Nephron (organoid): ENCODE data around the gene MMP14.
"Not testable (repeated sequence)": the region's sequence is repeated elsewhere in the genome, so short reads cannot be mapped to it uniquely, and the experiment has no call there.

ENCODE experiments used
- H3K27ac Mint-ChIP-seq, 3 experiments: 2 replicates each; pipeline ENCODE4 v1.8.0; 2020; ENCODE audit warnings: mixed read lengths in 3 of 3, mild to moderate bottlenecking in 2 of 3, moderate library complexity in 1 of 3
- H3K27me3 Mint-ChIP-seq: 2 replicates; pipeline ENCODE4 v1.8.0; 2021; ENCODE audit warnings: low read depth, mild to moderate bottlenecking, moderate library complexity, mixed read lengths
- H3K36me3 Mint-ChIP-seq: 2 replicates; pipeline ENCODE4 v1.8.0; 2020; ENCODE audit warnings: low read depth, mixed read lengths
- H3K4me1 Mint-ChIP-seq: 2 replicates; pipeline ENCODE4 v1.8.0; 2020; ENCODE audit warnings: mixed read lengths
- H3K4me3 Mint-ChIP-seq, 3 experiments: 2 replicates each; pipeline ENCODE4 v1.8.0; 2020; ENCODE audit warnings: mild to moderate bottlenecking in 3 of 3, mixed read lengths in 3 of 3, moderate library complexity in 2 of 3
- H3K9me3 Mint-ChIP-seq: 2 replicates; pipeline ENCODE4 v1.8.0; 2020; ENCODE audit warnings: mixed read lengths
- CTCF ChIP-seq, 3 experiments: fragments of 200-600 bp; sonication (generic); IDR thresholded peaks; one replicate each; pipeline ENCODE4 v1.5.0; 2021; ENCODE audit warnings: antibody characterized with exemption in 3 of 3; ENCODE audit not compliant: unreplicated experiment in 3 of 3

MMP14 gene

DNA sequence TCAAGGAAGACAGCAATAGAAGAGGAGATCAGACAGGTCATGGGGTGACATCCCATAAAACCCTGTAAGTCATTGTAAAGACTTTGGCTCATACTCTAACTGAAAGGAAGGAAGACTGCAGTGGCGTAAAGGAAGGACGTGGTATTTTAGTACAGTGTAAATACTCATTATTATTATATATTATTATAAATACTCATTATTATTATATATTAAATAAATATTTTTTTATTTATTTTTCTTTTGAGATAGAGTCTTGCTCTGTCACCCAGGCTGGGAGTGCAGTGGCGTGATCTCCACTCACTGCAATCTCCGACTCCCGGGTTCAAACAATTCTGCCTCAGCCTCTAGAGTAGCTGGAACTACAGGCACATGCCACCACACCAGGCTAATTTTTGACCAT lies 20.0 kb downstream of the MMP14 start:
- H3K4me1 Mint-ChIP-seq, result peaks cover 8% of the 10 kb centered on the region
- no peak overlapping the region for H3K4me3 Mint-ChIP-seq
- H3K36me3 Mint-ChIP-seq, result no peaks in the 10 kb centered on the region
- H3K9me3 Mint-ChIP-seq, result peaks cover 3% of the 10 kb centered on the region
- no peak for TF ChIP-seq CTCF (IDR thresholded peaks at IDR 0.05; ENCODE audit: unreplicated experiment in 3 of 3)
- no peak overlapping the region for H3K27ac Mint-ChIP-seq
- no peaks in the 10 kb centered on the region for H3K27me3 Mint-ChIP-seq

GRCh38 chr14:22860377-22860776 lies 24.0 kb downstream of the MMP14 start:
- not testable (repeated sequence) for H3K27ac Mint-ChIP-seq, H3K27me3 Mint-ChIP-seq, H3K9me3 Mint-ChIP-seq, H3K4me1 Mint-ChIP-seq, H3K4me3 Mint-ChIP-seq, H3K36me3 Mint-ChIP-seq

DNA sequence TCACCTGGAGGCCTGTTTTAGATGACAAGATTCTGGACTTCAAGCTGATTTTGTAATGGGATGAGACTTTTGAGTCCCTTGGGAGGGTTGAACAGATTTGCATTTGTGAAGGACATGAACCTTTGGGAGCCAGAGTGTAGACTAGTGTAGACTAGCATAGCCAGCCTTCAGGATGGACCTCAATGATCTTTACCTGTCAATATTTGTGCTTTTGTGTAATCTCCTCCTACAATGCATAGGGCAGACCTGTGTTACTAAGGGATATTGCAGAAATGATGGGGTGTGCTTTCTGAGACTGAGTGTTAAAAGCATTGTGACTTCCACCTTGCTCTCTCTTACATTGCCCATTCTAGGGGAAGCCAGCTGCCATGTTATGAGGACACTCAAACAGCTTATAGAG lies 25.3 kb downstream of the MMP14 start:
- no peak for TF ChIP-seq CTCF (IDR thresholded peaks at IDR 0.05; ENCODE audit: unreplicated experiment in 3 of 3)
- H3K4me1 Mint-ChIP-seq, result no peaks in the 10 kb centered on the region
- no peaks in the 10 kb centered on the region for H3K9me3 Mint-ChIP-seq
- no peak overlapping the region for H3K27ac Mint-ChIP-seq
- H3K4me3 Mint-ChIP-seq, result no peak overlapping the region
- H3K36me3 Mint-ChIP-seq, result no peaks in the 10 kb centered on the region
- H3K27me3 Mint-ChIP-seq, result no peaks in the 10 kb centered on the region

- TF ChIP-seq CTCF (IDR thresholded peaks at IDR 0.05; ENCODE audit: unreplicated experiment in 3 of 3), result no peak
- Mint-ChIP-seq H3K4me3 (peak overlapping the region in 1 of 3 experiments; percentile 10), H3K9me3 (no peaks in the 10 kb centered on the region), H3K36me3 (no peaks in the 10 kb centered on the region), H3K27ac (no peak overlapping the region), H3K27me3 (no peaks in the 10 kb centered on the region), H3K4me1 (no peaks in the 10 kb centered on the region)
These were observed 28.6 kb downstream of the MMP14 start for GRCh38 chr14:22864979-22865378.

- H3K27ac Mint-ChIP-seq, result peak overlapping the region; percentile 9 to 44 (median 18)
- peak overlapping the region in 1 of 3 experiments; percentile 10 for H3K4me3 Mint-ChIP-seq
- no peaks in the 10 kb centered on the region for H3K27me3 Mint-ChIP-seq
- no peak for TF ChIP-seq CTCF (IDR thresholded peaks at IDR 0.05; ENCODE audit: unreplicated experiment in 3 of 3)
- H3K4me1 Mint-ChIP-seq, result peaks cover 2% of the 10 kb centered on the region
- H3K9me3 Mint-ChIP-seq, result no peaks in the 10 kb centered on the region
- no peaks in the 10 kb centered on the region for H3K36me3 Mint-ChIP-seq
These were observed 29.3 kb downstream of the MMP14 start for GRCh38 chr14:22865424-22866405.

DNA sequence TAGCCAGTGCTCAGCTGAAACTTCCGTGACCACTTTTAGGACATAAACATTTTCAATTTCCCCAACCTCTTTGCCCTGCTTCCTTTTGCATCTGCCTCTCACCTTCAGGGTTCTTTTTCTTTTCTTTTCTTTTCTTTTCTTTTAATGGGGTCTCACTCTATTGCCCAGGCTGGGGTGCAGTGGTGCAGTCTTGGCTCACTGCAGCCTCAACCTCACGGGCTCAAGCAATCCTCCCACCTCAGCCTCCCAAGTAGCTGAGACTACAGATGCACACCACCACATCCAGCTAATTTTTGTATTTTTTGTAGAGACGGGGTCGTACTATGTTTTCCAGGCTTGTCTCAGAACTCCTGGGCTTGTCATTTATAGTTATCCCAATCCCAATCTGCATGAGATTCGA lies 30.5 kb downstream of the MMP14 start:
- Mint-ChIP-seq H3K27me3 (no peaks in the 10 kb centered on the region), H3K4me1 (peaks cover 5% of the 10 kb centered on the region), H3K9me3 (no peaks in the 10 kb centered on the region), H3K4me3 (no peak overlapping the region), H3K36me3 (no peaks in the 10 kb centered on the region), H3K27ac (peak overlapping the region in 1 of 3 experiments; percentile 44)
- TF ChIP-seq CTCF (IDR thresholded peaks at IDR 0.05; ENCODE audit: unreplicated experiment in 3 of 3), result no peak
